KMS-11 (cell line): ENCODE data around the gene SMIM24.
"Not testable (repeated sequence)": the region's sequence is repeated elsewhere in the genome, so short reads cannot be mapped to it uniquely, and the experiment has no call there.

Source experiments
- H2AFZ ChIP-seq: fragments of 200-600 bp; sonication (generic); 2 replicates; pipeline ENCODE4 v1.6.1; 2016; ENCODE audit warnings: antibody characterized with exemption, mixed run types, low read depth
- H3K27ac ChIP-seq: fragments of 200-600 bp; sonication (generic); 2 replicates; pipeline ENCODE4 v1.6.1; 2016; ENCODE audit warnings: mild to moderate bottlenecking, mixed run types
- H3K27me3 ChIP-seq: fragments of 200-600 bp; sonication (generic); 2 replicates; pipeline ENCODE4 v1.6.1; 2017; ENCODE audit warnings: mild to moderate bottlenecking, low read depth, mixed run types, moderate library complexity; ENCODE audit not compliant: insufficient read depth
- H3K36me3 ChIP-seq: fragments of 200-600 bp; sonication (generic); 2 replicates; pipeline ENCODE4 v1.6.1; 2017; ENCODE audit warnings: mild to moderate bottlenecking, mixed run types; ENCODE audit not compliant: insufficient read depth
- H3K4me1 ChIP-seq: fragments of 200-600 bp; sonication (generic); 2 replicates; pipeline ENCODE4 v1.6.1; 2016; ENCODE audit warnings: mild to moderate bottlenecking, low read depth, mixed run types; ENCODE audit not compliant: poor library complexity, severe bottlenecking
- H3K4me2 ChIP-seq: fragments of 200-600 bp; sonication (generic); 2 replicates; pipeline ENCODE4 v1.7.0; 2016; ENCODE audit warnings: mild to moderate bottlenecking, mixed run types
- H3K4me3 ChIP-seq: fragments of 200-600 bp; sonication (generic); IDR thresholded peaks from 2 replicates; pipeline ENCODE4 v1.6.1; 2017; ENCODE audit warnings: low read depth, low read length, mixed read lengths; ENCODE audit not compliant: insufficient read depth
- H3K79me2 ChIP-seq: fragments of 200-600 bp; sonication (generic); 2 replicates; pipeline ENCODE4 v1.6.1; 2016; ENCODE audit warnings: low read depth, mixed run types; ENCODE audit not compliant: insufficient read depth
- H3K9ac ChIP-seq: fragments of 200-600 bp; sonication (generic); 2 replicates; pipeline ENCODE4 v1.6.1; 2016; ENCODE audit warnings: mild to moderate bottlenecking, mixed run types
- H4K20me1 ChIP-seq: fragments of 200-600 bp; sonication (generic); 2 replicates; pipeline ENCODE4 v1.6.1; 2016; ENCODE audit warnings: mild to moderate bottlenecking, mixed run types; ENCODE audit not compliant: insufficient read depth
- TF ChIP-seq, protein P1 (sequence below): fragments of 200-600 bp; sonication (generic); conservative IDR thresholded peaks from 2 replicates; pipeline ENCODE4 v1.6.1; 2017; ENCODE audit warnings: low read depth, mild to moderate bottlenecking, antibody characterized with exemption, low read length, moderate library complexity, mixed read lengths

SMIM24 gene

DNA sequence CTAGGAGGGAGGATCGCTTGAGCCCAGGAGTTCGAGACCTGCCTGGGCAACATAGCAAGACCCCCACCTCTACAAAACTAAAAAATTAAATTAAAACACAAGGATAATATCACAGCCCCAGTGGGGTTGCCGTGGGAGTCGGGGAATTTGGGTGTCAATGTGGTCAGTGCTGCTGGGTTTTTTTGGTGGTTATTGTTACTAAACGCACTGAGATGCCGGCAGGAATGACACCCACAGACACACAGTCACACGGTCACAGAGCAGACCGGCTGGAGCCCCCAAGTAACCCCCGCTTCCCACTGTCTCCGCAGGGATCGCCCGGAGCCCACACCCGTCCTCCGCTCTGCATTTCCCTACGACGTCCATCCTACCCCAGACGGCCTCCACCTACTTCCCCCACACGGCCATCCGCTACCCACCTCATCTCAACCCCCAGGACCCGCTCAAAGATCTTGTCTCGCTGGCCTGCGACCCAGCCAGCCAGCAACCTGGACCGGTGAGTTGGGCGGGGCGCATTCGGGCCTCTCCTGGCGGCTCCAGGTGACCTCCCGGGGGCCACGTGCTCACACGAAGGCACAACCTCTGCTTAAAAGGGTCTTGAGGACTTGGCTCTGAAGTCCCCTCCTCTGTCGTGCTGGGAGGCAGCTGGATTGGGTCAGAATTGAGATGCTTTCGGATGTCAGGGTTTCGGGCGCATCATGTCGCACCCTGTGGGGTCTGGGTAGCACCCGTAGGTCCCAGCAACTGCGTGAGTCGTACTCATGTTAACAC, 28.0 kb downstream of the SMIM24 start:
- H3K9ac ChIP-seq, result no peak overlapping the region
- peaks cover 25% of the 10 kb centered on the region for H3K4me1 ChIP-seq
- H3K27me3 ChIP-seq, result no peaks in the 10 kb centered on the region
- H3K27ac ChIP-seq, result no peak overlapping the region
- no peaks in the 10 kb centered on the region for H3K79me2 ChIP-seq
- H3K4me2 ChIP-seq, result no peak overlapping the region
- no peak overlapping the region for H3K4me3 ChIP-seq
- H2AFZ ChIP-seq, result no peak overlapping the region
- TF ChIP-seq, protein P1, sequence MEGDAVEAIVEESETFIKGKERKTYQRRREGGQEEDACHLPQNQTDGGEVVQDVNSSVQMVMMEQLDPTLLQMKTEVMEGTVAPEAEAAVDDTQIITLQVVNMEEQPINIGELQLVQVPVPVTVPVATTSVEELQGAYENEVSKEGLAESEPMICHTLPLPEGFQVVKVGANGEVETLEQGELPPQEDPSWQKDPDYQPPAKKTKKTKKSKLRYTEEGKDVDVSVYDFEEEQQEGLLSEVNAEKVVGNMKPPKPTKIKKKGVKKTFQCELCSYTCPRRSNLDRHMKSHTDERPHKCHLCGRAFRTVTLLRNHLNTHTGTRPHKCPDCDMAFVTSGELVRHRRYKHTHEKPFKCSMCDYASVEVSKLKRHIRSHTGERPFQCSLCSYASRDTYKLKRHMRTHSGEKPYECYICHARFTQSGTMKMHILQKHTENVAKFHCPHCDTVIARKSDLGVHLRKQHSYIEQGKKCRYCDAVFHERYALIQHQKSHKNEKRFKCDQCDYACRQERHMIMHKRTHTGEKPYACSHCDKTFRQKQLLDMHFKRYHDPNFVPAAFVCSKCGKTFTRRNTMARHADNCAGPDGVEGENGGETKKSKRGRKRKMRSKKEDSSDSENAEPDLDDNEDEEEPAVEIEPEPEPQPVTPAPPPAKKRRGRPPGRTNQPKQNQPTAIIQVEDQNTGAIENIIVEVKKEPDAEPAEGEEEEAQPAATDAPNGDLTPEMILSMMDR, result no peak
- H3K36me3 ChIP-seq, result no peaks in the 10 kb centered on the region
- H4K20me1 ChIP-seq, result no peaks in the 10 kb centered on the region

DNA sequence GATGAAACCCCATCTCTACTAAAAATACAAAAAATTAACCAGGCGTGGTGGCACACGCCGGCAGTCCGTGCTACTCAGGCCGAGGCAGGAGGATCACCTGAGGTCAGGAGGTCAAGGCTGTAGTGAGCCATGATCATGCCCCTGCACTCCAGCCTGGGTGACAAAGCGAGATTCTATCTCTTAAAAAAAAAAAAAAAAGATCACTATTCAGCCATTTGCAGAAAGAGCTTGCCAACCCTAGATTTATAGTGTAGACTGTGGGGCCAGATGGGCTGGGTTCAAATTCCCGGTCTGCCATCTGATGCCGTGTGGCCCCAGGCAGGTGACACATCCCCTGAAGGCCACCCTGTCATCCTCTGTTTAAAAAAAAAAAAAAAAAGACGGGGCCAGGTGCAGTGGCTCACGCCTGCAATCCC, 28.9 kb downstream of the SMIM24 start:
- H4K20me1 ChIP-seq, result no peaks in the 10 kb centered on the region
- no peak overlapping the region for H3K27ac ChIP-seq
- TF ChIP-seq, protein P1, result no peak
- H3K27me3 ChIP-seq, result no peaks in the 10 kb centered on the region
- H3K4me2 ChIP-seq, result no peak overlapping the region
- no peaks in the 10 kb centered on the region for H3K36me3 ChIP-seq
- no peak overlapping the region for H2AFZ ChIP-seq
- H3K79me2 ChIP-seq, result no peaks in the 10 kb centered on the region
- H3K9ac ChIP-seq, result no peak overlapping the region
- no peak overlapping the region for H3K4me3 ChIP-seq
- peaks cover 17% of the 10 kb centered on the region for H3K4me1 ChIP-seq

DNA sequence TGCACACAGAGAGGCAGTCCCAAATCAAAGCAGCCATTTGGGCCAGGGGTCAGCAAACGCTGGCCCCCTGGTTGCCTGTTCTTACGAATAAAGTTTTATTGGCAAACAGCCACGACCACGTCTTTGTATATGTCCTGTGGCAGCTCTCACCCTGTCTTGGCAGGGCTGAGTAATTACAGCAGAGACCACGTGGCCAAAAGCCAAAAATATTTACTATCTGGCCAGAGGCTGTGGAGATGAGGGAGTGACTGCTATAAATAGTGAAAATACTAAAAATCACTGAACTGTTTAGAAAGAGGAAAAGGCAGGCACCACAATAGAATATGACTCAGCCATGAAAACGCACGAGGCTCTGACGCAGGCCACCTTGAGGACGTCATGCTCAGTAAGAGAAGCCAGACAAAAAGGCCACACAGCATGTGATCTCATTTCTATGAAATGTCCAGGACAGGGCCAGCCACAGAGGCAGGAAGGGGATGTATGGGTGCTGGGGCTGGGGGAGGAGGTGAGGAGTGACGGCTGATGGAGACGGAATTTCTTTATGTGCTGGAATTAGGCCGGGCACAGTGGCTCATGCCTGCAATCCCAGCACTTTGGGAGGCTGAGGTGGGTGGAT, 29.4 kb downstream of the SMIM24 start:
- TF ChIP-seq, protein P1, result no peak
- Histone ChIP-seq H3K27me3 (no peaks in the 10 kb centered on the region), H3K4me2 (no peak overlapping the region), H4K20me1 (no peaks in the 10 kb centered on the region), H3K79me2 (no peaks in the 10 kb centered on the region), H3K4me1 (peaks cover 12% of the 10 kb centered on the region), H3K9ac (no peak overlapping the region), H3K4me3 (no peak overlapping the region), H3K27ac (no peak overlapping the region; the same call in 1 of the 2 replicates), H3K36me3 (no peaks in the 10 kb centered on the region), H2AFZ (no peak overlapping the region)

DNA sequence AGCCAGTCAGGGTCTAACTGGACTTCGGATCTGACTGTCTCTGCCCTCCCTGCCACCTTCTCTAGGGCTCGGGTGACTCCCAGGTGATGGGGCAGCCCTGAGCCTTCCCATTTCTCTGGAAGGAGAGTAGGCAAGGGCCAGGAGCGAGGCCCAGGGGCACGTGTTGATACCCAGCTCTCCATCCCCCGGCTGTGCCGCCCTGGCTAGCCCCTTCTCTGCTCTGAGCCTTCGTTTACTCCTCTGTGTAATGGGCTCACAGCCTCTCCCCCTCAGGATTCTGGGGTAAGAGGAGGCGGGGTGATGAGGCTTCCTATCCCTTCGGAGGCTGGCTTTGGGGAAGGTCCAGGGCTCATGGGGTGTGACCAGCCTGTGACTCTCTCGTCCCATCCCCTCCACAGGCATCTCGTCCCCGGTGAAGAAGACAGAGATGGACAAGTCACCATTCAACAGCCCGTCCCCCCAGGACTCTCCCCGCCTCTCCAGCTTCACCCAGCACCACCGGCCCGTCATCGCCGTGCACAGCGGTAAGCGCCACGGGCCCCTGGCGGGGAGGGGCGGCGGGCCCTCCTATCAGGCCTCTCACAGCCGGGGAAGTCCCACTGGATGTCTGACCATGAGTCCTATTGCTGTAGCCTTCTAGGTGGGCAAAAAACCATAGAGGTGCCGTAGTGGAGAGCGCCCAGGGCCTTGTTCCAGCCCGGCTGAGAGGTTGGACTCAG, 31.6 kb downstream of the SMIM24 start:
- Histone ChIP-seq H4K20me1 (no peaks in the 10 kb centered on the region), H3K27ac (no peak overlapping the region), H3K27me3 (no peaks in the 10 kb centered on the region)

DNA sequence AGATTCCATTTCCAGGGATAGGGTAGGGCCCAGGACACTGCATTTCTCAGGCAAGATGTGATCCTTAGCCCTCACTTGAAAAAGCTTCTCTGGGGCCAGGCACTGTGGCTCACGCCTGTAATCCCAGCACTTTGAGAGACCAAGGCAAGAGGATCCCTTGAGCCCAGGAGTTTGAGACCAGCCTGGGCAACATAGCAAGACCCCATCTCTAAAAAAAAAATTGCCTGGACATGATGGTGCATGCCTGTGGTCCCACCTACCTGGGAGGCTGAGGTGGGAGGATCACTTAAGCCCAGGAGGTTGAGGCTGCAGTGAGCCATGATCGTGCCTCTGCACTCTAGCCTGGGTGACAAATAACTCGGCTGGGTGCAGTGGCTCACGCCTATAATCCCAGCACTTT, 33.7 kb downstream of the SMIM24 start:
- not testable (repeated sequence) for H3K4me2 ChIP-seq, H3K79me2 ChIP-seq, H2AFZ ChIP-seq, H3K27ac ChIP-seq, H3K9ac ChIP-seq, H3K4me1 ChIP-seq, H3K27me3 ChIP-seq, H3K36me3 ChIP-seq, H3K4me3 ChIP-seq, H4K20me1 ChIP-seq

More for the DNA sequence above, 31.6 kb downstream of the SMIM24 start:
- TF ChIP-seq, protein P1, result no peak
- no peaks in the 10 kb centered on the region for H3K79me2 ChIP-seq
- no peak overlapping the region for H2AFZ ChIP-seq
- H3K4me2 ChIP-seq, result no peak overlapping the region
- H3K36me3 ChIP-seq, result no peaks in the 10 kb centered on the region
- no peak overlapping the region for H3K4me3 ChIP-seq
- peaks cover 10% of the 10 kb centered on the region for H3K4me1 ChIP-seq
- H3K9ac ChIP-seq, result no peak overlapping the region
